ENCODE data around the gene PTER.

DNA sequence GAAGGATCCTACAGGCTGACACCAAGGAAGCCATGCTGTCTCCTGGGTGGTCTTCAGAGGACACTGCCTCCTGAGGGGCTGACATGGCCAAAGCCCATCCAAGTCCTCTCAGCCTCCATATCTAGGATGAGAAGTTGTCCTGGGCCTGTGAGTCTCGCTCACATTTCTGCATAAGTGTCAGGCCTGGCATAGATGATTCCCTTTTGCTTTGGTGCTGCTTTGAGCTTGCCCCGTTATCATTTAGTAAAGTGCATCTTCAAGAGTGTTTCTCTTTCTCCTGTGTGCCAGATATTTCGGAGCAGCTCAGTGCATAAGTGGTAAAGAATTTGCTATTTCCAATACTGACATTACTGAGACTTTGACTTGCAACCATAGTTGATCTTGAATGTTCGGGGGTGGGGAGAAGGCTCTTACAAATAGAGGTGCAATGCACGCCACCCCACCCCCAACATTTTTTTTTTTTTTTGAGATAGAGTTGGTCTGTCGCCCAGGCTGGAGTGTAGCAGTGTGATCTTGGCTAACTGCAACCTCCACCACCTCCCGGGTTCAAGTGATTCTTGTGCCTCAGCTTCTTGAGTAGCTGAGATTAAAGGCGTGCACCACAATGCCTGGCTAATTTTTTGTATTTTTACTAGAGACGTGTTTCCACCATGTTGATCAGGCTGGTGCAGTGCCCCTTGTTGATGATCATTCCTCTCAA, 9.1 kb downstream of the PTER start:
- TF ChIP-seq, protein P1, sequence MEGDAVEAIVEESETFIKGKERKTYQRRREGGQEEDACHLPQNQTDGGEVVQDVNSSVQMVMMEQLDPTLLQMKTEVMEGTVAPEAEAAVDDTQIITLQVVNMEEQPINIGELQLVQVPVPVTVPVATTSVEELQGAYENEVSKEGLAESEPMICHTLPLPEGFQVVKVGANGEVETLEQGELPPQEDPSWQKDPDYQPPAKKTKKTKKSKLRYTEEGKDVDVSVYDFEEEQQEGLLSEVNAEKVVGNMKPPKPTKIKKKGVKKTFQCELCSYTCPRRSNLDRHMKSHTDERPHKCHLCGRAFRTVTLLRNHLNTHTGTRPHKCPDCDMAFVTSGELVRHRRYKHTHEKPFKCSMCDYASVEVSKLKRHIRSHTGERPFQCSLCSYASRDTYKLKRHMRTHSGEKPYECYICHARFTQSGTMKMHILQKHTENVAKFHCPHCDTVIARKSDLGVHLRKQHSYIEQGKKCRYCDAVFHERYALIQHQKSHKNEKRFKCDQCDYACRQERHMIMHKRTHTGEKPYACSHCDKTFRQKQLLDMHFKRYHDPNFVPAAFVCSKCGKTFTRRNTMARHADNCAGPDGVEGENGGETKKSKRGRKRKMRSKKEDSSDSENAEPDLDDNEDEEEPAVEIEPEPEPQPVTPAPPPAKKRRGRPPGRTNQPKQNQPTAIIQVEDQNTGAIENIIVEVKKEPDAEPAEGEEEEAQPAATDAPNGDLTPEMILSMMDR (IDR thresholded peaks at IDR 0.05; ENCODE audit: low read length): no peak
- no peak for TF ChIP-seq EZH2 (optimal IDR thresholded peaks at IDR 0.05; ENCODE audit: low read depth, low read length)
